Mesenteric fat pad (tissue), 1 donor: ENCODE measurements around the gene PRF1. TPM values are rescaled to one million over a fixed set of nuclear protein-coding genes. Genes with fewer than 3 reads are reported as not detected.

Source experiments
- DNase-seq: peaks from one replicate; pipeline ENCODE4 v3.0.0-alpha.2; 2020; ENCODE audit warnings: low spot score
- total RNA-seq: library from RNA; stranded (reverse); fragmentation: NEBNext Ultra II Directional; extraction: Animal tissue kit (Norgen Biotek cat#: 25700); gene quantifications from one replicate; pipeline ENCODE4 v1.2.1, GENCODE V29; 2021
- donor health status: DM: yes; HTN: yes; CAD: no.

The PRF1 gene
- total RNA-seq, 1 donor from 2014 or later = 4.0 TPM

DNA sequence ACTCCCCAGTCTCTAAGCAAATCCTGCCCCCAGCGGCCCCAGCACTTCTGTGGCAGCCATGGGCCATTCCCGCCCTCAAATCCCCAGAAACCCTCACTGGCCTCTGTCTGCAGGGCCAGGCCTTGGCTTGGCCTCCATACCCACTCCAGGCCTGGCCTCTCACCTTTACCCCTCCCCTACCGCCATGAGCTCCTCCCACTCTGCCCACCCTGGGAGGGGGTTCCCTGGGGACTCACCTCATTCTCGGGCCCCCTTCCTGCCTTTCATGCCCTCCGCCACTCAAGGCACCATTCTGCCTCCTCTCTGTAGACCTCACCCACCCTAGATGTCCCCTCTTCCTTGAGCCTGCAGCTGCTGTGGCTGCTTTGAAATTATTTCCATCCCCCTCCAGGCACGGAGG is 41.0 kb downstream of the PRF1 start:
- DNase-seq = no peak

- DNase-seq = no peak
Measured at GRCh38 chr10:70561070-70561469, 41.5 kb downstream of the PRF1 start.

GRCh38 chr10:70560511-70560941 is 42.0 kb downstream of the PRF1 start:
- no peak for DNase-seq

DNA sequence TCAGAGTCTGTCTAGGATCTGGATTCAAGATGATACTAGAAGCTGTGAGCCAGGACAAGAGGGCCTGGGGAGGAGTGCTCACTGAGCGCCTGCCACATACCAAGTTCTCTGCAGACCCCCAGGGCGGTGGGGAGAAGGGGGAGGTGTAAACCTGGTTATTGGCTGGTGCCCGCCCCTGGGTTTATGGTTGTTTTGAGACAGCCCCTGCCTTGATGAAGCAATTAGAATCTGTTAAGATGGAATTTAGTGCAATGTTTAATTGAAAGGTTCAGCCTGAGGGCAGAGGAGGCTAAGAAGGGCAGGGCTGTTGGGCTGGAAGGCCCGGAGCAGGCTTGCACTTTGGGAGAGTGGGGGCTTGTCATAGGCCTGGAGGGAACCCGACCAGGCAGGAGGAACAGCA is 42.7 kb downstream of the PRF1 start:
- DNase-seq = no peak

GRCh38 chr10:70558871-70559810 is 43.4 kb downstream of the PRF1 start:
- DNase-seq = no peak

- no peak for DNase-seq
Measured at GRCh38 chr10:70558295-70558694, 44.2 kb downstream of the PRF1 start.

GRCh38 chr10:70557876-70558275 is 44.7 kb downstream of the PRF1 start:
- no peak for DNase-seq

DNA sequence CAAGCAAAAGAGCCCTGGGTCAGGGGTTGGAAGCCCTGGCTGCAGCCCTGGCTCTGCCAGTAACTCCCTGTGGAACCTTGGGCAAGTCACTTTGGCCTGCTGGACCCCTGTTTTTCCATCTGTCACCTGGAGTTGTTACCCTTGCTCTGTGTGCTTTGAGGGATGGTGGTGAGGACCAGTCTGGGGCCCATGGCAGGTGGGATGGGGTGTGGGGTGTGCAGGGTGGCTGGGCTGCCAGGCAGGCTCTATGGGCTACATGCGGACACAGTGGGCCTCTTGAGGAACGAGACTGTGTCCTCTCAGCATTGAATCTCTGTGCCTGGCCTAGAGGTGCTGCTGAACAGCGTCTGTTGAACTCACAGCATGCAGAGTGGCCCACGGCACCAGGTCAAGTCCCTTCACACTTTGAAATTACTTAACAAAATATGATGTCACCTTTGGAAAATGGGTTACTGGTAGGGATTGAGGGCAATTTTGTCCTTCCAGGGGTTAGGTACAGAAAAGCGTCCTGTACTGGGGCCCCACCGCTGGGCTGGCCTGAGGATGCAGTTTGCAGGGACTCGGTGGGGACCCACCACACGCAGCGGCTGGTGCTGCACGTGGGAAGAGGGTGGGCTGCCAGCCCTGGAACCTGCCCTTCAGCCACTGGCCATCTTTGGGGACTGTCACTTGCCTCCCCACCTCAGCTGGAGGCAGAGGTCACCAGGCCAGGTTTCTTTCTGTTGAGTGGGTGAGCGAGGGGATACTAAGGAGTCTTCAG is 45.3 kb downstream of the PRF1 start:
- no peak for DNase-seq

- no peak for DNase-seq
Measured at GRCh38 chr10:70555371-70555770, 47.2 kb downstream of the PRF1 start.

DNA sequence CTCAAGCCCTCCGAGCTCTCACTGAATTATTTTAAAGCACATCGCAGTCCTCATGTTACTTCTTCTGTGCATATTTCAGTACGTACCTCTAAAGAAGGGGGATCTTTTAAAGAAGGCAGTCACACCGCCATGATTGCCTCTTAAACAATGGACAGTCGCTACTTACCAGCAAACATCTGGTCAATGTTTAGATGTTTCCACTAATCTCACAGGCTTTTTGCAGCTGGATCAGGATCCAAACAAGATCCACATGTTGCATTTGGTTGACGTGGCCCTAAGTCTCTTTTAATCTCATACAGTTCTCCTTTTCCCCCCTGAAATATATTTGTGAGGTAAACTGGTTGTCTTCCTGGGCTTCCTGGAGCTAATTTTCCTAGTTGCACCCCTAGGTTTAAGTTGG is 50.0 kb downstream of the PRF1 start:
- DNase-seq = no peak

GRCh38 chr10:70551971-70552422 is 50.5 kb downstream of the PRF1 start:
- DNase-seq = no peak

DNA sequence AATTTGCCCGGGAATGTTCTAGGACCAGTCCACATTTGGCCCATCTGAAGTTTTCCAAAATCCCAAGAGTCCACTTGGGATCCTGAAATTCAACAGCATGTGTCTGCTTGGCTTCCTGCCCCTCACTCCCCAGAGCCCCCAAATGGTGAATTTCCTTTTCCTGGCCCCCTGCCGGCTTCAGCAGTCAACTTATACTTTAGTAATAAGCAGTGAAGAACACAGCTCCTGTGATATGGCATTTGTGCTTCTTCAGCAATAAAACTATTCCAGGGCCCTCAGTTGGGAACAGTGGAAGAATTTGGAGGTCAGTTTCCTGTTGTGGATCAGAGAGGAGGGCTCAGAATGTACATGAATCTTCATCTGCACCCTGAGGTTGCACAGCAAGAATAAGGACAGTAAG is 51.1 kb downstream of the PRF1 start:
- DNase-seq = no peak

- DNase-seq = no peak
Measured at GRCh38 chr10:70550459-70550858, 52.1 kb downstream of the PRF1 start.

GRCh38 chr10:70549962-70550458 is 52.5 kb downstream of the PRF1 start:
- no peak for DNase-seq

- DNase-seq = no peak
Measured at GRCh38 chr10:70549351-70549961, 53.1 kb downstream of the PRF1 start.

Other genes starting within 250 kb of the PRF1 start
- 1.9 TPM for gene LRRC20, start 220.1 kb downstream of the PRF1 start, total RNA-seq
- 137 TPM for gene EIF4EBP2, start 198.6 kb downstream of the PRF1 start, total RNA-seq
- not detected for gene NODAL, start 161.1 kb downstream of the PRF1 start, total RNA-seq
- gene PALD1, start 124.0 kb downstream of the PRF1 start, total RNA-seq = 7.6 TPM
- 0.61 TPM for gene ADAMTS14, start 69.8 kb upstream of the PRF1 start, total RNA-seq
- not detected for gene TBATA, start 182.6 kb upstream of the PRF1 start, total RNA-seq
- gene SGPL1, start 213.2 kb upstream of the PRF1 start, total RNA-seq = 40.0 TPM